HepG2 (cell line): ENCODE data around the gene SCP2. TPM values are rescaled to one million over a fixed set of nuclear protein-coding genes. Genes with fewer than 3 reads are reported as not detected.

Experiments
- AGO1 ChIP-seq: fragments of 200-400 bp; formaldehyde crosslinking; IDR thresholded peaks from 2 replicates; pipeline ENCODE4 v1.6.1; 2017; ENCODE audit warnings: mild to moderate bottlenecking, low read depth, low read length, moderate library complexity; ENCODE audit not compliant: poor library complexity, severe bottlenecking
- BRCA1 ChIP-seq: sonication (generic); formaldehyde crosslinking; IDR thresholded peaks from 2 replicates; pipeline ENCODE4 v1.4.0; 2020; ENCODE audit warnings: missing genetic modification reagents
- FLYWCH1 ChIP-seq: sonication (generic); formaldehyde crosslinking; IDR thresholded peaks from 2 replicates; pipeline ENCODE4 v1.8.1; 2023; ENCODE audit warnings: mild to moderate bottlenecking, missing genetic modification reagents
- GMEB1 ChIP-seq: sonication (generic); formaldehyde crosslinking; IDR thresholded peaks from 2 replicates; pipeline ENCODE4 v1.5.1; 2020; ENCODE audit warnings: missing genetic modification reagents, mild to moderate bottlenecking, borderline replicate concordance
- HINFP ChIP-seq: sonication (generic); formaldehyde crosslinking; IDR thresholded peaks from 2 replicates; pipeline ENCODE4 v1.4.0; 2020; ENCODE audit warnings: low read depth, mild to moderate bottlenecking, missing genetic modification reagents
- HNF4A ChIP-seq: sonication (generic); formaldehyde crosslinking; IDR thresholded peaks from 2 replicates; pipeline ENCODE4 v1.4.0; 2020; ENCODE audit warnings: missing genetic modification reagents
- KDM4B ChIP-seq: sonication (generic); formaldehyde crosslinking; IDR thresholded peaks from 2 replicates; pipeline ENCODE4 v1.4.0; 2020; ENCODE audit warnings: missing genetic modification reagents
- NFATC3 ChIP-seq: sonication (generic); formaldehyde crosslinking; IDR thresholded peaks from 2 replicates; pipeline ENCODE4 v1.5.1; 2020; ENCODE audit warnings: mild to moderate bottlenecking, missing genetic modification reagents
- NKX3-1 ChIP-seq: sonication (generic); formaldehyde crosslinking; IDR thresholded peaks from 2 replicates; pipeline ENCODE4 v1.5.0; 2020; ENCODE audit warnings: missing genetic modification reagents
- RFXAP ChIP-seq: sonication (generic); formaldehyde crosslinking; IDR thresholded peaks from 2 replicates; pipeline ENCODE4 v1.4.0; 2020; ENCODE audit warnings: missing genetic modification reagents, borderline replicate concordance
- RXRB ChIP-seq: IDR thresholded peaks from 2 replicates; pipeline ENCODE4 v1.6.1; 2016; ENCODE audit warnings: borderline replicate concordance, missing genetic modification reagents, missing compliant biosample characterization
- SIX4 ChIP-seq: sonication (generic); formaldehyde crosslinking; IDR thresholded peaks from 2 replicates; pipeline ENCODE4 v1.4.0; 2020; ENCODE audit warnings: missing genetic modification reagents
- SKI ChIP-seq: fragments of 450-650 bp; IDR thresholded peaks from one replicate; pipeline ENCODE4 v1.6.1; 2018; ENCODE audit warnings: mild to moderate bottlenecking; ENCODE audit not compliant: partially characterized antibody
- SMARCC2 ChIP-seq: fragments of 450-650 bp; IDR thresholded peaks from 2 replicates; pipeline ENCODE4 v1.6.1; 2017; ENCODE audit warnings: antibody characterized with exemption, mild to moderate bottlenecking
- ZFP37 ChIP-seq: sonication (generic); formaldehyde crosslinking; IDR thresholded peaks from 2 replicates; pipeline ENCODE4 v1.4.0; 2020; ENCODE audit warnings: missing genetic modification reagents, borderline replicate concordance
- ZKSCAN5 ChIP-seq: sonication (generic); formaldehyde crosslinking; IDR thresholded peaks from 2 replicates; pipeline ENCODE4 v1.5.1; 2020; ENCODE audit warnings: mild to moderate bottlenecking, missing genetic modification reagents
- ZMAT5 ChIP-seq: sonication (generic); formaldehyde crosslinking; IDR thresholded peaks from 2 replicates; pipeline ENCODE4 v1.5.0; 2020; ENCODE audit warnings: mild to moderate bottlenecking, low read depth, missing genetic modification reagents, borderline replicate concordance
- ZNF484 ChIP-seq: sonication (generic); formaldehyde crosslinking; IDR thresholded peaks from 2 replicates; pipeline ENCODE4 v1.5.1; 2020; ENCODE audit warnings: mild to moderate bottlenecking, low read depth, missing genetic modification reagents, borderline replicate concordance
- ZNF556 ChIP-seq: sonication (generic); formaldehyde crosslinking; IDR thresholded peaks from 2 replicates; pipeline ENCODE4 v1.4.0; 2020; ENCODE audit warnings: mild to moderate bottlenecking, missing genetic modification reagents, borderline replicate concordance
- ZNF678 ChIP-seq: sonication (generic); formaldehyde crosslinking; IDR thresholded peaks from 2 replicates; pipeline ENCODE4 v1.4.0; 2020; ENCODE audit warnings: mild to moderate bottlenecking, missing genetic modification reagents
- ZNF766 ChIP-seq: sonication (generic); formaldehyde crosslinking; IDR thresholded peaks from 2 replicates; pipeline ENCODE4 v1.5.0; 2020; ENCODE audit warnings: missing genetic modification reagents, borderline replicate concordance
- ZNF773 ChIP-seq: sonication (generic); formaldehyde crosslinking; IDR thresholded peaks from 2 replicates; pipeline ENCODE4 v1.4.0; 2020; ENCODE audit warnings: missing genetic modification reagents, borderline replicate concordance
- ZNF775 ChIP-seq: sonication (generic); formaldehyde crosslinking; IDR thresholded peaks from 2 replicates; pipeline ENCODE4 v1.4.0; 2020; ENCODE audit warnings: missing genetic modification reagents, mild to moderate bottlenecking, moderate library complexity, borderline replicate concordance
- ZNF784 ChIP-seq: sonication (generic); formaldehyde crosslinking; IDR thresholded peaks from 2 replicates; pipeline ENCODE4 v1.5.1; 2020; ENCODE audit warnings: missing genetic modification reagents, mild to moderate bottlenecking, borderline replicate concordance
- ZNF83 ChIP-seq: sonication (generic); formaldehyde crosslinking; IDR thresholded peaks from 2 replicates; pipeline ENCODE4 v1.4.0; 2020; ENCODE audit warnings: missing genetic modification reagents, mild to moderate bottlenecking, borderline replicate concordance
- ZNF883 ChIP-seq: sonication (generic); formaldehyde crosslinking; IDR thresholded peaks from 2 replicates; pipeline ENCODE4 v1.5.1; 2020; ENCODE audit warnings: mild to moderate bottlenecking, missing genetic modification reagents; ENCODE audit errors: not compliant biosample characterization
- ZSCAN25 ChIP-seq: sonication (generic); formaldehyde crosslinking; IDR thresholded peaks from 2 replicates; pipeline ENCODE4 v1.8.0; 2022; ENCODE audit warnings: mild to moderate bottlenecking, missing genetic modification reagents
- polyA plus RNA-seq, 8 experiments: library from polyadenylated mRNA; depleted of rRNA in 3 of 8; stranded (reverse) in 7 of 8; unstranded in 1 of 8; fragments of >200 nt; fragmentation: Illumina TruSeq in 4 of 8; extraction: Trizol in 4 of 8; gene quantifications; 2 replicates each; pipeline versions ENCODE4 v1.2.1 to v1.2.3, GENCODE V29; 2011 to 2016; ENCODE audit warnings: low read depth in 4 of 8, missing spikeins in 1 of 8, mixed read lengths in 1 of 8; ENCODE audit not compliant: insufficient read depth in 1 of 8
- total RNA-seq, 5 experiments: library from RNA; depleted of rRNA; stranded (reverse); fragments of >200 nt; fragmentation: Illumina TruSeq; extraction: Trizol; gene quantifications; 2 replicates each; pipeline ENCODE4 v1.2.3, GENCODE V29; 2016; ENCODE audit warnings: low read depth in 1 of 5

Gene SCP2
- total and polyA plus RNA-seq, 2 of the 13 experiments (the other 11 are each of a cell fraction or from before 2014, with no cell fraction given): 59.0 to 133 TPM

GRCh38 chr1:53014791-53015507 is 87.9 kb downstream of the SCP2 start (continued):
- TF ChIP-seq ZNF784 (CRISPR knock-in tag): no peak
- TF ChIP-seq ZNF775 (CRISPR knock-in tag): no peak
- no peak for TF ChIP-seq ZNF83
- TF ChIP-seq ZFP37 (CRISPR knock-in tag): no peak
- 0 out of 2 replicates have a peak, but pooled peaks have one; percentile 32 for TF ChIP-seq KDM4B (CRISPR knock-in tag)
- no peak for TF ChIP-seq AGO1
- no peak for TF ChIP-seq NFATC3
- TF ChIP-seq RFXAP (CRISPR knock-in tag): no peak
- no peak for TF ChIP-seq ZNF773
- no peak for TF ChIP-seq ZNF484 (CRISPR knock-in tag)
- peak; percentile 38; the same call in 1 of the 2 replicates for TF ChIP-seq ZNF556
- peak; percentile 29; the same call in 1 of the 2 replicates for TF ChIP-seq GMEB1
- no peak for TF ChIP-seq ZNF883 (CRISPR knock-in tag)
- no peak for TF ChIP-seq NKX3-1
- no peak for TF ChIP-seq HINFP (CRISPR knock-in tag)
- no peak for TF ChIP-seq SKI
- TF ChIP-seq ZKSCAN5 (CRISPR knock-in tag): no peak
- TF ChIP-seq ZNF766 (CRISPR knock-in tag): no peak
- no peak for TF ChIP-seq ZMAT5
- TF ChIP-seq FLYWCH1 (CRISPR knock-in tag): no peak
- peak; percentile 79; the same call in 1 of the 2 replicates for TF ChIP-seq RXRB (CRISPR knock-in tag)
- TF ChIP-seq ZNF678 (CRISPR knock-in tag): no peak
- TF ChIP-seq HNF4A (CRISPR knock-in tag): peak; percentile 89
- no peak for TF ChIP-seq ZSCAN25
- no peak; the same call in 1 of the 2 replicates for TF ChIP-seq BRCA1 (CRISPR knock-in tag)
- TF ChIP-seq SMARCC2: no peak
- no peak for TF ChIP-seq SIX4 (CRISPR knock-in tag)
